Hepatocyte (in vitro differentiated cells): Measurements from ENCODE around the gene FBXO15.

Experiments used
- EZH2 ChIP-seq: fragments of 200-600 bp; sonication (generic); IDR thresholded peaks from 2 replicates; pipeline ENCODE4 v1.6.1; 2016; ENCODE audit warnings: antibody characterized with exemption, mild to moderate bottlenecking, borderline replicate concordance
- TF ChIP-seq, protein P1 (sequence below): fragments of 200-600 bp; sonication (generic); IDR thresholded peaks from 2 replicates; pipeline ENCODE4 v1.5.1; 2016; ENCODE audit warnings: antibody characterized with exemption, mild to moderate bottlenecking; ENCODE audit not compliant: poor library complexity

DNA sequence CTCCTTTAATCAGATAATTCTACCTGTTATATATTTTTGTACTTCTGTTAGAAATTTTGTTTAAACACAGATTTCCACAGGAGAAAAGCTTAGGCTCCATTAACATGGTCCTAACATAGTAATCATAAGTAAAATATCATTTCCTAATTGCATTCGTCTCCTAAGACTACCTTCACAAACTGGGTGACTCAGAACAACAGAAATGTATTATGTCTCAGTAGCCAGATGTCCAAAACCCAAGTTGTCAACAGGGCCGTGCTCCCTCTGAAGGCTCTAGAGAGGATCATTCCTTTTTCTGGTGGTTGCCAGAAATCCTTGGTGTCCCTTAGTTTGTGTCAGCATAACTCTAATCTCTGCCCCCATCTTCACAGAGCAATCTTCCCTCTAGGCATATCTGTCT, 5.4 kb downstream of the FBXO15 start:
- TF ChIP-seq, protein P1, sequence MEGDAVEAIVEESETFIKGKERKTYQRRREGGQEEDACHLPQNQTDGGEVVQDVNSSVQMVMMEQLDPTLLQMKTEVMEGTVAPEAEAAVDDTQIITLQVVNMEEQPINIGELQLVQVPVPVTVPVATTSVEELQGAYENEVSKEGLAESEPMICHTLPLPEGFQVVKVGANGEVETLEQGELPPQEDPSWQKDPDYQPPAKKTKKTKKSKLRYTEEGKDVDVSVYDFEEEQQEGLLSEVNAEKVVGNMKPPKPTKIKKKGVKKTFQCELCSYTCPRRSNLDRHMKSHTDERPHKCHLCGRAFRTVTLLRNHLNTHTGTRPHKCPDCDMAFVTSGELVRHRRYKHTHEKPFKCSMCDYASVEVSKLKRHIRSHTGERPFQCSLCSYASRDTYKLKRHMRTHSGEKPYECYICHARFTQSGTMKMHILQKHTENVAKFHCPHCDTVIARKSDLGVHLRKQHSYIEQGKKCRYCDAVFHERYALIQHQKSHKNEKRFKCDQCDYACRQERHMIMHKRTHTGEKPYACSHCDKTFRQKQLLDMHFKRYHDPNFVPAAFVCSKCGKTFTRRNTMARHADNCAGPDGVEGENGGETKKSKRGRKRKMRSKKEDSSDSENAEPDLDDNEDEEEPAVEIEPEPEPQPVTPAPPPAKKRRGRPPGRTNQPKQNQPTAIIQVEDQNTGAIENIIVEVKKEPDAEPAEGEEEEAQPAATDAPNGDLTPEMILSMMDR, result no peak
- TF ChIP-seq EZH2, result no peak
